NCI-H1417 treated with DMSO at 0.1 percent for 48 hours (cell line): Measurements from ENCODE around the gene PNMT.

Experiments used
- DNase-seq: peaks from one replicate; lab custom pipeline; 2025; lab: John Stamatoyannopoulos, UW

Gene PNMT

DNA sequence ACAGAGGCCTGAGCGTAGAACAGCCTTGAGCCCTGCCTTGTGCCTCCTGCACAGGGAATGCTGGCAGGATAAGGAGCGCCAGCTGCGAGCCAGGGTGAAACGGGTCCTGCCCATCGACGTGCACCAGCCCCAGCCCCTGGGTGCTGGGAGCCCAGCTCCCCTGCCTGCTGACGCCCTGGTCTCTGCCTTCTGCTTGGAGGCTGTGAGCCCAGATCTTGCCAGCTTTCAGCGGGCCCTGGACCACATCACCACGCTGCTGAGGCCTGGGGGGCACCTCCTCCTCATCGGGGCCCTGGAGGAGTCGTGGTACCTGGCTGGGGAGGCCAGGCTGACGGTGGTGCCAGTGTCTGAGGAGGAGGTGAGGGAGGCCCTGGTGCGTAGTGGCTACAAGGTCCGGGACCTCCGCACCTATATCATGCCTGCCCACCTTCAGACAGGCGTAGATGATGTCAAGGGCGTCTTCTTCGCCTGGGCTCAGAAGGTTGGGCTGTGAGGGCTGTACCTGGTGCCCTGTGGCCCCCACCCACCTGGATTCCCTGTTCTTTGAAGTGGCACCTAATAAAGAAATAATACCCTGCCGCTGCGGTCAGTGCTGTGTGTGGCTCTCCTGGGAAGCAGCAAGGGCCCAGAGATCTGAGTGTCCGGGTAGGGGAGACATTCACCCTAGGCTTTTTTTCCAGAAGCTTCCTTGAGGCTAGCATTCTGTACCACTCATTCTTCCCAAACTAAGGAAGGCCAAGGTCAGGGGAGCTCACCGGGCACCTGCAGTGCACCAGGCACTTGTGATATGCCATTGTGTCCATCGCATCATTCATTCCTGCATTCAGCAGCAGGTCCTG, 1.9 kb downstream of the PNMT start:
- DNase-seq: no peak

DNA sequence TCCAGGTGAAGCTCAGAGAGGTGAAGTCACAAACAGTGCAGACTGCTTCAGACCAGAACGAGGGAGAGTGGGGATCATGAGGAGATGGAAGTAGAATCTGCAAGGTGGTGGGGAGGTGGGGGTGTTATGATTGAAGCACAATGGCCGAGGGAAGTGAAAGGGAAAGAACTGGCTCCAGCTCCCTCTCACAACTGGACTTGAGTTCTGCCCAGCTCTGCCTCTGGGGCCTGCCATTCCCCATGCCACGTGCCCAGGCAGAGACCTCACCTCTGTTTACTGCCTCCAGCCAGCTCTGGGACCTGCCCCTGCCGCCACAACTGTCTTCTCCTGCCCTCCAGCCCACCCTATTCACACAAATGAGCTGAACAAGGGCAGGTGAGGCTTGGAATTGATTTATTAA, 2.5 kb downstream of the PNMT start:
- DNase-seq: no peak

DNA sequence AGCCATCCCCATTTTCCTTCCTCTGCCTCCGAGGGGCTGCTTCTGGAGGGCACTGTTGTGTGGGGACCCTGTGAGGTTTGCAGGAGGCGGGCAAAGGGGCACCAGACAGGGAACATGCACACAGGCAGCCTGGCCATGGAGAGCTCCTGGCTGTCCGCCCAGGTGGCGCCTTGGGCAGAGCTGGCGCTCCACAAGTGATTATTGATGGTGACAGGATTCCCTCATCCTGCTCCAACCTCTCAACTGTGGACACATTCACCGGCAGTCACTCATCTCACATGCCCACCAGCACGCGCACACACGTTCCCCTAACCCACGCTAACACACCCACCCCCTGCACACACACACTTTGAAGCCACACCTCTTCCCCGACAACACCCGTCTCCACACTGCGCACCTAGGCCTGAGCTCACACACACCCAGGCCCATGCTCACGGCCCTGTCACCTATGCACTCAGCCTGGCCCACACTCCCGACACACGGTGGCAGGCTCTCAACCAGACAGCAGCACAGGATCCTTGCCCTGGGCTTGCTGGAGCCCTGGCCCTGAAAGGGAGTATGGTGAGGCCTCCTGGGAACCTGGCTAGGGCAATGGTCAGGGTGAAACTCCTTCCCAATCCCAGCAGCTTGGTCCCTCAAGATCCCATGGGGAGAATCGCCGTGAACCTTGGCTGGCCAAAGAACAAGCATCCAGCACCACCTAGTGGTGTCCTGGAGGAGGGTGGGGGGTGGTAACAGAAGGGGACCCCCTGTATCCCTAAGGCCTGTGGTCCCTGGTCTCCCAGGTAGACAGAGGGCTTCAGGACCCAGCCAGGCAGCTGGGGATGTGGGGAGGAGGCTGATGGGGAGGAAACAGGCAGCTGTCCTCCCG, 3.6 kb downstream of the PNMT start:
- DNase-seq: no peak

DNA sequence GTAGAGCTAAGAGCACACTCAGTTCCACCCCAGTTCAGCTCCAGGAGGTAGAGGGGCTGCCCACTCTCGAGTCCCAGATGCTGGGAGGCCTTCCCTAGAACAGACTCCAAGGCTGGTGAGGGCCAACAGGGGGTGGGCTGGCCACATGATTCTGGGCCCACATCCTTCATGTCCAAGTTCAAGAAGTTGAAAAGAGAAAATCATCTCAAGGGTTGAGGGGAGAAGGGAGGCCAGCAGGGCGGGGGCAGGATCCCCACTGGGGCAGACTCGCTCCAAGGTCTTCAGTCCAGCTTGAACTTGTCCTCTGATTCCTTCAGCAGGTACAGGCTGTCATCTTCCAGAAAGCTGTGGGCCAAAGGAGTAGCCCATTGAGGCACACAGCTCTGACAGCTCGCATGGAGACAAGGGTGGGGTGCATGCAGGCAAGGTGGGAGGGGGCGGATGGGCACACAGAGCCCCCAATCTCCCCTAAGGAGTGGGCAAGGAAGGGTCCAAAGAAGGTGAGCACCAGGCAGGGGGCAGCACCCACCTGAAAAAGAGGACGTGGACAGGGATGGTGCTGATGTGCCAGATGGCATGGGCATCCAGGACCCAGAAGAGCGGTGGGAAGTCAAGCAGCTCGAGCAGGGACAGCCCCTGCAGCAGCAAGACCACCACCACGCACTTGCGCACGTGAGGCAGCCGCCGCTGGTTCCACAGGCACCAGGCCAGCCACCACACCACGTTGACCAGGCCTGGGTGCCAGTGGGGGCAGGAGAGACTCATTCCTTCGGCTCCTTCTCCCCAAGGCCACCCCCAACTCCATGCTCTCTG, 4.5 kb downstream of the PNMT start:
- DNase-seq: no peak

DNA sequence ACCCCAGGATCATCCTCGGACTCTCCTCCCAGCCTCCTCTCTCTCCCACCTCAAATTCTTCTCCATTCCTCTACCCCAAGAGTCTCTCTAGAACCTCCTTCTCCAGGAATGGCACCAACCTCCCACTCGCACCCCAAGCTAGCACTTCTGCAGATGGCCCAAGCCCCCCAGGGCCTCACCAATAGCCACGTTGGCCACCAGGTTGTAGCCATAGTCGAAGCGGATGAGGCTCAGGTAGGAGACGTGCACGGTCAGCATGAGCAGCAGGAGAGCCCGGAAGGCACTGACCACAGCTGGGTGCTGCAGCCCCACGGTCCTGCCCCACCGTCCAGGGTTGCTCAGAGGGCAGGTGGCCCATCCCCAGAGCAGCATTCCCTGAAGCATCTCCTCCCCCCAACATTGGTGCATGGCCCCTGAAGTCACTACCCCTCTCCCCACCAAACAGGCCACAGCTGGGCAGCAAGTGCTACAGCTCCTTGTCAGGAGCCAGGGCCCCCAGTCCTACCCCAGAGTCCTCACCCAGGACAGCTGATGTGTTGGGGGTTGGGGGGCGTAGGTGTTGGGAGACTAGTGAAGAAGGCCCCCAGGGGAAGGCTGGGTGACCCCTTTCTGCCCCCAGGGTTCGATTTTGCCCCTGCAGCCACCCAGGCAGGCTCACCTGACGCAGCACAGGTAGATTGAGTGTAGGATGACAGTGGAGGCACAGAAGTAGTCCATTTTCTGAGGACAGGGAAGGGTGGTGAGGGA, 5.3 kb downstream of the PNMT start:
- DNase-seq: no peak

DNA sequence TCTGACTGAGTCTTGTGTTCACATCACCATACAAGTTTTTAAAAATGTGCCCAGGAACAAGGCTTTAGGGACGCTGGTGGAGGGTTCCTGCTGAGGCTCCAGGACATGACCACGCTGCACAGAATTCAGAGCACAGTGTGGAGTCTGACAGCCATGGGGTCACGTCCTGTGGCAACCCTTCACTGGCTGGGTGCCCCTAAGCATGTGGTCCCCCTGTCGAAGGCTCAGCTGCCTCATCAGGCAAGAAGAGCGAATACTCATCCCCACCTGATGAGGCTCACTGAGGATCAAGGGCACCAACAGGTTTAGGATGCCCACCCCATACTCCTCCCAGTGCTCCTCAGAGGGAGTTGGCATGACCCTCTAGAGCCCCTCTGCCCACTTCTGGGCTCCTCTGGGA, 5.9 kb downstream of the PNMT start:
- DNase-seq: no peak

DNA sequence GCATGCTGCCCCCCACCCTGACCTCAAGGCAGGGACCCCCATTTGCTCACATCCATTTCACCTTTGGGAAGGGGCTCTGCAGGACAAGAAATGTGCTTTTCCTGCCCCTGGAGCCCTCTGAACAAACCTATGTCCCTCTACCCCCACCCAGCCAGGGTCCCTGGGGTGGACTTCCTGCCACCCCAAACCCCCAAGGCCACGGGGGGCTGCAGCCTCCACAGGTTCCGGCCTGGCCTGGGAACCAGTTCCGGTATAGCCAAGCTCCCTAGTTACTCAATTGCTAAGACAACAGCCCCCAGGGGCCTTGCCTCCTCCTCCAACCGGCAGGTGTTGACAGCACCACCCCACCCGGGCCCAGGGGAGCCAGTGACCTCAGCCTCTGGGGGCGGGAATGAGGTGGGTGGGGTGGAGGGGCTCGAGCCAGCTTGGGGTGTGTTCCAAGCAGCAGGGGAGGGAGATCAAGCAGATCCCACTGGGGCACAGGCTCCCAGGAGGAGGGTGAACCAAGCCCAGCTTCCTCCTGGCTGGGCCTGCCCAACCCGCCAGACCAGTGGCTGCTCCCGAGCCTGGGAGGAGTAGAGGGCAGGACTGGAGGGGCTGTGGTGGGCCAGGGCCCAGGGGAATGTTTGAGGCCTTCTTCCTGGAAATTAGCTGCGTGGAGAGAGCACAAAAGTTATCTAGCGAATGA, 6.6 kb downstream of the PNMT start:
- DNase-seq: peak; percentile 23

DNA sequence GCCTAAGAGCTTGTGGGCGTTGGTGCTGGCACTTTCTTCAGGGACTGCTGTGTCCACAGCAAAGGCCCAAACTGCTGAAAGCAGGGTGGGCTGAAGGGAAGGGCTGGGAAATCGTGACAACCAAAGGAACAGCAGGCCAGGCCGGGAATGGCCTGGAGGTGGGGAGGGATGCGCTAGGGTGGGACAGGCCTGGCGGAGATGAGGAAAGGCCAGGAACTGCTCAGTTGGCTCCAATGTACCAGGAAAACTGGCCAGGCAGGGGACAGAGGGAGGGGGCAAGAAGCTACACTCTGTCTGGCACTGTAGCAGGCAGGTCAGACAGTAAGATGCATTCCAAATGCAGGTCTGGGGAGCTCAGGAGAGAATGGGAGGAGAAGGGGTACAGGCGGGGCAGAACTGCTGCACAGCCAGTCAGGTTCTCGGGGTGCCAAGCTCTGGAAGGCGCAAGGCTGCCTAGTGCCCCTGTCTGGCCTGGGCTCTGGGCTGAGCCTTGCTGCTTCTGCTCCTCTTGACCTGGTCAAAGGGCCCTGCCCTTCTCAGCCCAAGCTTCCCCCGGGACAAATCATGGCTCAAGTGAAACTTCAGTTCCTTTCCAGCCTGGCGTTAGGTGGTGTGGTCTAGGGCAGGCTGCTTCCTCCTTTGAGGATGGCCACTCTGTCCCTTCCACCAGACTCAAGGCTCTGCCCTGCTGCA, 7.3 kb downstream of the PNMT start:
- no peak for DNase-seq

DNA sequence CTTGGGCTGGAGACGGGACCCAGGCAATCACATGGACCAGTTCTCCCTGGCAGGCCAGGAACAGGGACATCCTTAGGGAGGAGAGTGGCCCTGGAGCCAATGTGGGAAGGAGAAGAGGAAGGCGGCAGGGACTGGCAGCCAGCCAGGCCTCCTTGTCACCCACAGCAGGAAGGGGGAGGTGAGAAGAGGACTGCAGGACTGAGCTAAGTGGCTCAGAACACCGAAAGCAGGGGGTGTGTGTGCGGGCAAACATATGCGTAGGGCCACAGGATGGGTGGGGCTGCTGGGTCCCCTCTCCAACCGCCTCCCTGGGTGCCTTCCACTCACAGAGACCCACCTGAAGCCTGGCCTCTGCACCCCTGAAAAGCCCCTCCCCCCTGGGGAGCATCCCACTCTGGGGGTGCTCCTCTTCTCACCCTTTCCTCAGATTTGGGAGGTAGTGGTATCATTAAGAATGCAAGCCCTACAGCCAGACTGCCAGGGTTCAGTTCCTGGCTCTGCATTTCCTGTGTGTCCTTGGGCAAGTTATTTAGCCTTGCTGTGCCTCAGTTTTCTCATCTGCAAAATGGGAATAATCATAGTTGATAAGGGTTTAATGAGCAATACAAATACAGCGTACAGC, 8.1 kb downstream of the PNMT start:
- no peak for DNase-seq

DNA sequence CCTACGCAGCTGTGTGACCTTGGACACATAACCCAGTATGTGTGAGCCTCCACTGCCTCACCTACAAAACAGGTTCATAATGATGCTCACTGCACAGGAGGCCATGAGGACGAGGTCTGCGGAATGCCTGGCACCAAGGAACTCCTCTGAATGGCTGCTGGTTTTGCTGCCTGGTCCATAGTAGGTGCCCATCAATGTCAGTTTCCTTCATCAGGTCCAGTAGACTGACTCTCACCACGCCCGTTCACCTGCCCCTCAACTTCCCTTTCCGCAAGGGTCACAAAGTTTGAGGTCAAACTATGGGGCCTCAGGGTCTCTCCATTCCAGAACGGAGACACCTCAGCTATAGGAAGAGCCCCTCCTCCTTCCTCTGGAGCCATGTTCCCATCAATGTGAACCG, 8.8 kb downstream of the PNMT start:
- DNase-seq: no peak

DNA sequence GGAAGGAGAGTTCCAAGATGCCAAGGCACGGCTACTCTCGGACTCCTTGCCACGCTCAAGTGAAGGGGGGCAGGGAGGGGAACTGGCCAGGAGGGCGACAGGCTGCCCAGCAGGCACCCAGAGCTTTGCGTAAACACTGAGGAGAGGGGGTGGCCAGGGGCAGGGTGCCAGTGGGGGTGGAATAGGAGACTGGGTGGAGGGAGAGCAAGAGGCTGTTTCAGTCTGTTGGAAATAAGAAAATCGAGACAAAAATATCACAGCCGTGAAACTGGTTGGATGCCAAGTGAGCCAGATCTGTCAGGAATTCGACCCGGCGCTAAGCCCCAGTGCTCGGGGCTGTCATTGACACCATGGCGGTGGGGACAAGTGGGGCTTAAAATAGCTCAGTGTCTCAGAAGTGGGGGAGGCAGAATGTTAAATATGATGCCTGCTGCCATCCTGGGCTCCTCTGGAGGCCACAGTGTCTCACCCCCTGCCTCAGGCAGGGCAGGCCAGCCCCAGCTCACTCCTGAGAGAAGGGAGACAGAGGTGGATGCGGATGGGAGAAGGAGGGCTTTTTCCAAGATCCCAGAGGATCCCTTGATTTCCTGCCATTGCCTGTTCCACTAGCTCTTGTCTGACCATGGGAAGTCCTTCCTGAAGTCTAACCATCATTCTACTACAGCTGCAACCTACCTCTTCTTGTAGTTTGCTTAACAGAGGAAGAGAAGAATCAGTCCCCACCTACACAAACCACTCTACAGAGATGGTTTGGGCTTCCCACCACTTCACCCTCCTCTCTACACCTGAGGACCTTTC, 9.5 kb downstream of the PNMT start:
- DNase-seq: no peak

DNA sequence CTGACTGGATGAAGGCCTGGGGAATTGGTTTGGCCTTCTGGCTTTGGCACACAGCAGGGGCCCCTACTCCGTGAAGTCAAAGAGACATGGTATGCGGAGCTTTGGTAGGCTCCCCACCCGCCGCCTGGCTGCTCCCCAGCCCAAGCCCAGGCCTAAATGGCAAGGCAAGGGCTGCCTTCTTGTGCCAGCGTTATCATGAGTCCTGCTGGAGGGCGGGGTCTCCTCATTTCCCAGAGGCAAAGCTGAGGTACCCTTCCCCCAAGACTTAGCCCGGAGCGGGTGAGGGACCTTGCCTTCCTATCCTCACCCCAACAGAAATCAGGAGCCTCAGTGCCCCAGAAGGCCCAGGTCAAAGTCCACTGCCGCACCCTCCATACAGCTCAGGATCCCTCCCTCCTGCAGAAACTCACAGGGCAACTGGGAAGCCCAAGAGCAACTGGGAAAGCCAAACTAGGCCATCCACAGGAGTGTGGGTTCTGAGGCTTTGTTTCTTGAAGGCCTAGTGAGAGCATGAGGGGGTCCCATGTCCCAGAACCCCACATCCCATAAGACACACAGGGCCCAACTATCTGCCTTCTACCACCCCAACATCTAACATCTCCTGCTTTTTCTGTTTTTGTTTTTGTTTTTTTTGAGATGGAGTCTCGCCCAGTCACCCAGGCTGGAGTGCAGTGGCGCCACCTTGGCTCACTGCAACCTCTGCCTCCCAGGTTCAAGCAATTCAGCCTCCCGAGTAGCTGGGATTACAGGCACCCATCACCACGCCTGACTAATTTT, 10.3 kb downstream of the PNMT start:
- DNase-seq: no peak

DNA sequence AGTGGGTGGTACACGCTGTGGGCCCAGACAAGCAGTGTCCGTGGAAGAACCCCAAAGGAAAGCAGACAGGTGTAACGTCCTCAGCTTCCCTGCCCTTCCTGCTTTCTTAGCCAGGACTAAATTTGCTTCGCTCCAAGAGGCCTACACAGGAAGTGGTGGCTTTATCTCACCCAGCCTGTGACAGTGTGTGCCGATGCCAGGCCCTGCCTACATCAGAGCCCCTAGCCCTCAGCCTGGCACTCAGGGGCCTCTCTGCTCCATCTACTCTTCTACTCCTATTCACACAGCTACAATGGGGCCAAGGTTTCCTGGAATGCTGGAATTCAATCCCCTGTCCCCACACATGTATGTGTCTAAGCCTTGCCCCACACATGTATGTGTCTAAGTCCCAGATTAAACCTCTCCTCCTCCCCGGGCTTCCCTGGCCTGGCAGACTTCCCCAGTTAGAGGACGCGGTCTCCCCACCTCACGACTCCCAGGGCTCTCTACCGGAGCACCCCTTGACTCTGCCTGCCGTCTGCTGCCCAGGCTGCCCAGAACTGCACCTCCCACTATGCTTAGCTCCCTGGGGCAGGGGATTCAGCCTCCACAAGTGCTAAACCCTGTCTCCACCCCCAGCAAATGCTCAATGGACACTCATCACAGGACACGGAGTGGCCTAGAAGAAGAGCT, 11.4 kb downstream of the PNMT start:
- no peak for DNase-seq

DNA sequence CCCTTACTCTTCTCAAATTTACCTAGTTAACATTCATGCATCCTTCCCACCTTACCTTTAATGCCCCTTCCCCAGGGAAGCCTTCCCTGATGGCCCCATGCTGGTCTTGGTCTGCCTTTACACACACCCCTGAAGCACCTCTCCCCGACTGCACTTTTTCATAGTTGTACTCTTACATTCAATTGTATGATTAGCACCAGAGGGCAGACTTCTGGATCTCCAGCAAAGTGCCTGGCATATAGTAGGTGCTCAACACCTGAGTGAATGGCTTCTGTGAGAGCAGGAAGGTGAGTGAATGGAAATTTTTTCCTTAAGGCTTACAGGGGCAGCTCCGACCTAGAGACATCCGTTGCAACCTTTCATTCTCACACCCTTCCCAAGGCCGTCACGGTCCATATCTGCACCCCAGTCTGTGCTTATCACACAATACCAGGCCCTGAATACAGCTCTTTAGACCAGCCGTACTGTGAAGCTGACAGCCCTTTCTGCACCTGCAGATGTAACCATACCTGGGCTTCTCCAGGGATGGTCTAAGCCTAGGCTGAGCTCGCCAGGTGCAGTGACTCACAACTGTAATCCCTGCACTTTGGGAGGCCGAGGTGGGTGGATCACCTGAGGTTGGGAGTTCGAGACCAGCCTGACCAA, 15.2 kb downstream of the PNMT start:
- DNase-seq: no peak

DNA sequence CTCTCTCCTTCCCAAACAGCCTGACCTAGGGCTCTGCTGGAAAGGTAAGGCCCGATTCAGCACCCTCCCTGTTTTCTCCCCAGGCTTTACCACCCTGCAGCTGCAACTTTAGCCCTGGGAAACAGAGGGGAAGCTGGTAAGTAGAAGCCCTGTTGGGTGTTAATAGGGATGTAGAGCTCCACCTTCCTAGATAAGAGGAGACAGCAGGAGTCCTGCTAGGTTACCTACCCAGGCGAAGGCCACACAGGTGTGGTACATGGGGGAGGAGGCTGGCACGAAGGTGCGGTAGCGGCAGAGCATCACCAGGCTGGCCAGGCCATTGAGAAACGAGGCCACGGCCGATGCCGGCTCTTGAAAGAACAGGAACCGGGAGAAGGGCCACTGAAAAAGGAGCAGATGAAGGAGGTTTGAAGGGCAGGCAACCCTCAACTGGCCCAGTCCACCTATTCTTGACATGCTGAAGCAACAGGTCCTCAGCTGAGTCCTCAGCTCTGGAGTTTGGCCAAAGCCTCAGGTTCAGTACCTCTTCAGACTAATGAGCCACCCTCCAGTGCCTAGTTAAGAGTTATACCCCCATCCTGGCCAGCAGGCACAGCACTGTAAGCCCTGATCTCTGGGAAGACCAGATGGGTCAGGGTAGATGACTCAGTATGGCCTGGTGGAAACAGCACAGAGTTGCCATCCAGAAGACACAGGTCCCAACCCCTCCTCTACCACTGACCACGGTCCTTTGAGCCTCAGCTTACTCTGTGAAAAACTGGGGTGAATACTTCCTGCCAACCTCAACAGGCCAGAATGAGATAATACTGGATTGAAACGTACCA, 16.3 kb downstream of the PNMT start:
- DNase-seq: no peak

DNA sequence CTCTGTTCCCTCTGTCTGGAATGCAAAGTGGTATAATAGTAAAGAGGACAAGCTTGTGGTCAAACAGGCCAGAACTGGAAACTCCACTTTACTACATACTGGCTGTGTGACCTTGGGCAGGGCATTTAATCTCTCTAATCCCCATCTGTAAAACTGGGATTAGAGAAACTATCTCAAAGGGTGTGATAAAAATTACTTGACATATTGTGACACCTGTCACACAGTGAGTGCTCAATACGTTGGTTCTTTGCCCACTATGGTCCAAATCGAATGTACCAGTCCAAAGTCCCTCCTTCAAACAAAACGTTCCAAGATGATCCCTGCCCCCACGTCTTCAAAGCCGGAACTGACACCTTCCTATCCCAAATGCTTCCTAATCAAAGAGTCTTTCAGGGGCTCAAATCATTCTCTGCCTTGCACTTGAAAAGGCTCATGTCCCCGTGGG, 18.9 kb downstream of the PNMT start:
- DNase-seq: no peak
